ENCODE data around the gene DICER1. TPM values are rescaled to one million over a fixed set of nuclear protein-coding genes. Genes with fewer than 3 reads are reported as not detected.

The DICER1 gene
- polyA plus RNA-seq, 3 donors = 26.5 to 38.4 (median 34.7) TPM

DNA sequence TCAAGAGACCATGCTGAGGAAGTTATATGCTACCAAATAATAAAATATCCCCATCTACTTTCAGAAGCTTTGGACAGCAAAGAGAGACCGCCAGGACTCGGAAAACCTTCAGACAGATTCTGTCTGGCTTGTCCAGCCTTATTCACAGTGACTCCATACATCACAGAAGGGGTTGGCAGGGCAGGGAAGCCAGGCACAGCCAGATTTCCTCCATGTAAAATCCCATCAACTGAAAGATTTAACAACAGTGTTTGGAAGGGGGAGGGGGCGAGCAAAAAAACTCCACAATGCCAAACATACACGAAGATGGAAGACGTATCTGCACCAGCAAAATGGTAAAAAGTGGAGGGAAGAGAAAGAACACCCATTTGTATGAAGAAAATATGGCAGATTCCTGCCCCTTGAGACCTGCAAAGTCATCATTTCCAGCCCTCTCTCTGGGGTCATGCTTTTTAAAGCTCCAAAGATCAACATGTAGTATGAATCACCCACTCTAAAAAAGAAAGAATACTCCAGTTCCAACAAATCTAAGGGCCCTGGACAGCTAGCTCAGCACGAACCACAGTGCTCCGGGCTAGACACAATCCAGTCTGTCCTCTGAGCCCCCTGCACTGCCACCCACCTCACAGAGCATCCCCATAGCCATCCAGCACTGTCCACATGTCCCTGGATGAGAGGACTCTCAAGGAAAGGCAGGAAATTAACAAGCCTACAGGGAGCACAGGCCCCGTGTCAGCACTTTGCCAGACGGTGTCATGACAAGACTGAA lies 116.4 kb downstream of the DICER1 start:
- DNase-seq = no peak
- H3K4me3 ChIP-seq (replicated peaks in 1 of 3; ENCODE audit: low read depth in 2 of 3, low read length in 3 of 3) = no peak overlapping the region
- H3K4me1 ChIP-seq (ENCODE audit: control insufficient read depth in 1 of 2, insufficient read depth in 2 of 2, low read length in 2 of 2) = no peaks in the 10 kb centered on the region
- H3K9ac ChIP-seq (ENCODE audit: insufficient read depth, low read length, poor library complexity, severe bottlenecking) = no peak overlapping the region
- 90% methylated on average over 5 of the region's 9 CpGs for WGBS (ENCODE audit: insufficient coverage)
- Mint-ChIP-seq H3K27me3 (ENCODE audit: low read depth in 3 of 3) (peaks cover 3 to 15% (median 12%) of the 10 kb centered on the region in 3 donors), H3K4me1 (no peaks in the 10 kb centered on the region), H3K36me3 (no peaks in the 10 kb centered on the region), H3K9me3 (peaks cover 0 to 7% (median 2%) of the 10 kb centered on the region in 7 donors), H3K4me3 (no peak overlapping the region), H3K27ac (no peak overlapping the region)
- intact Hi-C loops (cut with micrococcal nuclease) = no loop called here
- no peaks in the 10 kb centered on the region for H3K79me2 ChIP-seq (ENCODE audit: insufficient read depth, low read length)
- H2AFZ ChIP-seq (ENCODE audit: insufficient read depth, low read depth, low read length, poor library complexity, severe bottlenecking) = no peak overlapping the region
- TF ChIP-seq, protein P1, sequence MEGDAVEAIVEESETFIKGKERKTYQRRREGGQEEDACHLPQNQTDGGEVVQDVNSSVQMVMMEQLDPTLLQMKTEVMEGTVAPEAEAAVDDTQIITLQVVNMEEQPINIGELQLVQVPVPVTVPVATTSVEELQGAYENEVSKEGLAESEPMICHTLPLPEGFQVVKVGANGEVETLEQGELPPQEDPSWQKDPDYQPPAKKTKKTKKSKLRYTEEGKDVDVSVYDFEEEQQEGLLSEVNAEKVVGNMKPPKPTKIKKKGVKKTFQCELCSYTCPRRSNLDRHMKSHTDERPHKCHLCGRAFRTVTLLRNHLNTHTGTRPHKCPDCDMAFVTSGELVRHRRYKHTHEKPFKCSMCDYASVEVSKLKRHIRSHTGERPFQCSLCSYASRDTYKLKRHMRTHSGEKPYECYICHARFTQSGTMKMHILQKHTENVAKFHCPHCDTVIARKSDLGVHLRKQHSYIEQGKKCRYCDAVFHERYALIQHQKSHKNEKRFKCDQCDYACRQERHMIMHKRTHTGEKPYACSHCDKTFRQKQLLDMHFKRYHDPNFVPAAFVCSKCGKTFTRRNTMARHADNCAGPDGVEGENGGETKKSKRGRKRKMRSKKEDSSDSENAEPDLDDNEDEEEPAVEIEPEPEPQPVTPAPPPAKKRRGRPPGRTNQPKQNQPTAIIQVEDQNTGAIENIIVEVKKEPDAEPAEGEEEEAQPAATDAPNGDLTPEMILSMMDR (IDR thresholded peaks at IDR 0.05) = no peak
- H3K27ac ChIP-seq (ENCODE audit: low read depth in 1 of 2, low read length in 2 of 2) = no peak overlapping the region
- no peak overlapping the region for H3K4me2 ChIP-seq (replicated peaks; ENCODE audit: extremely low read depth, low read length, poor library complexity, severe bottlenecking)
- H4K20me1 ChIP-seq (ENCODE audit: insufficient read depth, low read length) = no peaks in the 10 kb centered on the region
- no peaks in the 10 kb centered on the region for H3K27me3 ChIP-seq (ENCODE audit: control insufficient read depth in 2 of 2, insufficient read depth in 2 of 2, low read length in 2 of 2)
- H3K9me3 ChIP-seq (replicated peaks in 1 of 2; ENCODE audit: control insufficient read depth in 1 of 2, insufficient read depth in 1 of 2, low read length in 2 of 2) = no peaks in the 10 kb centered on the region
- H3K36me3 ChIP-seq (replicated peaks in 1 of 2; ENCODE audit: control insufficient read depth in 1 of 2, insufficient read depth in 2 of 2, low read length in 2 of 2) = no peaks in the 10 kb centered on the region

DNA sequence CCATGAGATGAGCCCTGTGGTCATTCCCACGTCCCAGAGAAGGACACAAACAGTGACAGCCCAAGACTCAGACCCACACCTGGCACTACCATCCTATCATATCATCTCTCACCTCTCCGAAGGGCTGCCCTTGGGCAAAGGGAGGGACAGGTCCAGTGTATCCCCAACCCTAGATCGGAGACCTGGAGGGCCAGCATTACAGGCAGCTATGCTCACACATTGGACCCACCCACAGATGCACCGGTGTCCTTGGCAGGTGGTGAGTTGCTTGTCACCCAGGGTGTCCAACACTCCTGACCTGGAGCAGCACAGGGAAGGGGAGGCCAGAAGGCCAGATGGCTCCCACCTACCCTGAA lies 117.4 kb downstream of the DICER1 start:
- intact Hi-C loops (cut with micrococcal nuclease) = no loop called here
- no peak for DNase-seq
- no peak overlapping the region for H3K27ac ChIP-seq (ENCODE audit: low read depth in 1 of 2, low read length in 2 of 2)
- H3K79me2 ChIP-seq (ENCODE audit: insufficient read depth, low read length) = no peaks in the 10 kb centered on the region
- Mint-ChIP-seq H3K27me3 (ENCODE audit: low read depth in 3 of 3) (peaks cover 3 to 13% (median 12%) of the 10 kb centered on the region in 3 donors), H3K4me3 (no peak overlapping the region), H3K9me3 (peaks cover 0 to 8% (median 2%) of the 10 kb centered on the region in 7 donors), H3K4me1 (no peaks in the 10 kb centered on the region), H3K27ac (no peak overlapping the region), H3K36me3 (no peaks in the 10 kb centered on the region)
- H3K9ac ChIP-seq (ENCODE audit: insufficient read depth, low read length, poor library complexity, severe bottlenecking) = no peak overlapping the region
- WGBS (ENCODE audit: insufficient coverage) = 89% methylated on average over 3 of the region's 4 CpGs
- H2AFZ ChIP-seq (ENCODE audit: insufficient read depth, low read depth, low read length, poor library complexity, severe bottlenecking) = no peak overlapping the region
- H3K36me3 ChIP-seq (replicated peaks in 1 of 2; ENCODE audit: control insufficient read depth in 1 of 2, insufficient read depth in 2 of 2, low read length in 2 of 2) = no peaks in the 10 kb centered on the region
- TF ChIP-seq, protein P1 (IDR thresholded peaks at IDR 0.05) = no peak
- no peaks in the 10 kb centered on the region for H4K20me1 ChIP-seq (ENCODE audit: insufficient read depth, low read length)
- H3K4me2 ChIP-seq (replicated peaks; ENCODE audit: extremely low read depth, low read length, poor library complexity, severe bottlenecking) = no peak overlapping the region
- H3K4me3 ChIP-seq (replicated peaks in 1 of 3; ENCODE audit: low read depth in 2 of 3, low read length in 3 of 3) = no peak overlapping the region
- no peaks in the 10 kb centered on the region for H3K4me1 ChIP-seq (ENCODE audit: control insufficient read depth in 1 of 2, insufficient read depth in 2 of 2, low read length in 2 of 2)
- no peaks in the 10 kb centered on the region for H3K27me3 ChIP-seq (ENCODE audit: control insufficient read depth in 2 of 2, insufficient read depth in 2 of 2, low read length in 2 of 2)
- H3K9me3 ChIP-seq (replicated peaks in 1 of 2; ENCODE audit: control insufficient read depth in 1 of 2, insufficient read depth in 1 of 2, low read length in 2 of 2) = no peaks in the 10 kb centered on the region

Measured in CD14-positive monocyte (primary cell).